ENCODE measurements around the gene RUNX1. TPM values are rescaled to one million over a fixed set of nuclear protein-coding genes. Genes with fewer than 3 reads are reported as not detected.

The RUNX1 gene
- total RNA-seq, 1 donor from 2014 or later = 23.9 TPM

- Mint-ChIP-seq H3K4me3 (ENCODE audit: unreplicated experiment) (no peak overlapping the region), H3K27me3 (ENCODE audit: unreplicated experiment) (no peaks in the 10 kb centered on the region), H3K36me3 (ENCODE audit: unreplicated experiment) (no peaks in the 10 kb centered on the region), H3K4me1 (ENCODE audit: unreplicated experiment) (peaks cover 20% of the 10 kb centered on the region), H3K27ac (ENCODE audit: unreplicated experiment) (no peak overlapping the region), H3K9me3 (ENCODE audit: unreplicated experiment) (no peaks in the 10 kb centered on the region)
- TF ChIP-seq, protein P1, sequence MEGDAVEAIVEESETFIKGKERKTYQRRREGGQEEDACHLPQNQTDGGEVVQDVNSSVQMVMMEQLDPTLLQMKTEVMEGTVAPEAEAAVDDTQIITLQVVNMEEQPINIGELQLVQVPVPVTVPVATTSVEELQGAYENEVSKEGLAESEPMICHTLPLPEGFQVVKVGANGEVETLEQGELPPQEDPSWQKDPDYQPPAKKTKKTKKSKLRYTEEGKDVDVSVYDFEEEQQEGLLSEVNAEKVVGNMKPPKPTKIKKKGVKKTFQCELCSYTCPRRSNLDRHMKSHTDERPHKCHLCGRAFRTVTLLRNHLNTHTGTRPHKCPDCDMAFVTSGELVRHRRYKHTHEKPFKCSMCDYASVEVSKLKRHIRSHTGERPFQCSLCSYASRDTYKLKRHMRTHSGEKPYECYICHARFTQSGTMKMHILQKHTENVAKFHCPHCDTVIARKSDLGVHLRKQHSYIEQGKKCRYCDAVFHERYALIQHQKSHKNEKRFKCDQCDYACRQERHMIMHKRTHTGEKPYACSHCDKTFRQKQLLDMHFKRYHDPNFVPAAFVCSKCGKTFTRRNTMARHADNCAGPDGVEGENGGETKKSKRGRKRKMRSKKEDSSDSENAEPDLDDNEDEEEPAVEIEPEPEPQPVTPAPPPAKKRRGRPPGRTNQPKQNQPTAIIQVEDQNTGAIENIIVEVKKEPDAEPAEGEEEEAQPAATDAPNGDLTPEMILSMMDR (IDR thresholded peaks at IDR 0.05) = no peak
- no peak for DNase-seq (ENCODE audit: extremely low spot score, unreplicated experiment)
These were observed 61.0 kb downstream of the RUNX1 start for GRCh38 chr21:34988139-34988538.

- no peaks in the 10 kb centered on the region for H3K36me3 Mint-ChIP-seq (ENCODE audit: unreplicated experiment)
- TF ChIP-seq, protein P1 (IDR thresholded peaks at IDR 0.05) = no peak
- no peaks in the 10 kb centered on the region for H3K27me3 Mint-ChIP-seq (ENCODE audit: unreplicated experiment)
- H3K27ac Mint-ChIP-seq (ENCODE audit: unreplicated experiment) = no peak overlapping the region
- no peak overlapping the region for H3K4me3 Mint-ChIP-seq (ENCODE audit: unreplicated experiment)
- no peak for DNase-seq (ENCODE audit: extremely low spot score, unreplicated experiment)
- peaks cover 26% of the 10 kb centered on the region for H3K4me1 Mint-ChIP-seq (ENCODE audit: unreplicated experiment)
- H3K9me3 Mint-ChIP-seq (ENCODE audit: unreplicated experiment) = no peaks in the 10 kb centered on the region
These were observed 61.5 kb downstream of the RUNX1 start for GRCh38 chr21:34987501-34988072.

DNA sequence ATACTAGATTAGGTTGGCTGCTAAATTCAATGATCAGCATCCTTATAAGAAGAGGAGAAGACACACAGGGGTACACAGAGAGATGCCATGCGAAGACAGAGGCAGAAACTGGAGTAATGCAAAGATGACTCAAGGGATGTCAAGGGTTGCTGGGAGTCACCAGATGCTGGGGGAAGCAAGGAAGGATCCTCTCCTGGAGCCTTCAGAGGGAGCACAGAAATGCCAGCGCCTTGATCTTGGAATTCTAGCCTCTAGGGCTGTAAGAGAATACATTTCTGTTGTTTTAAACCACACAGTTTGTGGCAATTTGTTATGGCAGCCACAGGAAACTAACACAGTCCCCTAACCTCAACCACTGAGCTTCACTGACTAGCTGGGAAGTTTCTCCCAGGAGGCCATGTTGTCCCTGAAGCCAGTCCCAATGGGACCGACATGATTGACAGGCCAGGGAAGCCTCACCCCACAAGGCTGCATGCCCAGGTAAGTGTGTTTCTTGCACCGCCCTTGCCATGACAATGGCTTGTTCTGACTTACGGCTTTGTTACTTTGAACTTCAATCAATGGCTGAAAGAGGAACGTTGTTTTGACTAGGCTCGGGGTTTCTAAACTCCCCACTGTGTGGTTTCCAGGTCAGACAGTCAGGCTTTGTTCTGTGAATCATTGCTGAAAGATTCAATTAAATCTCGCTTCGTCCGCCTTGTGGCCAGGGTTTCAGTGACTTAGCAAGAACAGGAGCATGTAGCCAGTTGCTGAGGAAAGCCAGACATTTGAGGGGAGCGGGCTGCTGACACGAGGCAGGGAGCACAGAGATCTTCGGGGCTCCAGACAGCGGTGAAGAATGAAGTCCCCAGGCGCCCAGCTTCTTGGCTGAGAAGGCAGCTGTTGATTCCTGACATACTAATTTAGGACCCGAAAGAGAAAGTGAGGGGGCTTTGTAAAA, 62.3 kb downstream of the RUNX1 start:
- DNase-seq (ENCODE audit: extremely low spot score, unreplicated experiment) = no peak
- Mint-ChIP-seq H3K4me1 (ENCODE audit: unreplicated experiment) (peaks cover 27% of the 10 kb centered on the region), H3K27me3 (ENCODE audit: unreplicated experiment) (no peaks in the 10 kb centered on the region), H3K27ac (ENCODE audit: unreplicated experiment) (peak overlapping the region; percentile 31), H3K36me3 (ENCODE audit: unreplicated experiment) (no peaks in the 10 kb centered on the region), H3K4me3 (ENCODE audit: unreplicated experiment) (no peak overlapping the region), H3K9me3 (ENCODE audit: unreplicated experiment) (no peaks in the 10 kb centered on the region)
- TF ChIP-seq, protein P1 (IDR thresholded peaks at IDR 0.05) = no peak

DNA sequence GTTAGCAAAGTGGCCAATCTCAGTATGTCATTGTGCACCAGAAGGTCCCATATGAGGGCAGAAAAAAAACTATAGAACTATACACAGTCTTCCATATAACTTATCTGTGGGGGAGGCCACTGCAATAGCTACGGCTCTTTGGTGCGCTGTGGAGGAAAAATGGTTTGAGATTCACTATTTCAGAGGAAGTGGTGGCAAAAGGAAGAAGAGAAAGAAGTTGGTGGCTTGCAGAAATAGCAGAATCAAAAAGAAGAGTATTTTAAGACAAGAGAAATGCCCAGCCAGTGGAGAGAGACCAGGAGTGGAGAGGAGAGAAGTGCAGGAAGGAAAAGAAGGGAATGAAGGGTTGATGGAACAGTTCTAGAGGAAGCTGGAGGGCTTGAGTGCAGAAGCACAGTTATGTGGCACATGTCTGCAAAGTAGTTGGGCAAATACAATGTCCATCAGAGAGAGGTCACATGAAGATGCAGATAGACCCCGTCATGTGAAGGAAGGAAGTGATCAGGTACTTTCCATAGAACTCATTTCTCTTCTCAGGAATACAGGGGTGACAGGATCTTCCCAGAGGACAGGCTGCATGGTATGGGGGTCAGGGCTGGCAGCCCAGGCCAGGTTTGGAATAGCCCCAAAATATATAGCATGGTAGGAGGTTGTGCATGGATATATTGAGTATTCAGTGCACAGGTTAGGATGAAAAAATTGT, 64.6 kb downstream of the RUNX1 start:
- peaks cover 30% of the 10 kb centered on the region for H3K4me1 Mint-ChIP-seq (ENCODE audit: unreplicated experiment)
- no peak overlapping the region for H3K4me3 Mint-ChIP-seq (ENCODE audit: unreplicated experiment)
- H3K36me3 Mint-ChIP-seq (ENCODE audit: unreplicated experiment) = no peaks in the 10 kb centered on the region
- no peaks in the 10 kb centered on the region for H3K27me3 Mint-ChIP-seq (ENCODE audit: unreplicated experiment)
- DNase-seq (ENCODE audit: extremely low spot score, unreplicated experiment) = no peak
- H3K27ac Mint-ChIP-seq (ENCODE audit: unreplicated experiment) = no peak overlapping the region
- no peaks in the 10 kb centered on the region for H3K9me3 Mint-ChIP-seq (ENCODE audit: unreplicated experiment)
- TF ChIP-seq, protein P1 (IDR thresholded peaks at IDR 0.05) = no peak

- peaks cover 34% of the 10 kb centered on the region for H3K4me1 Mint-ChIP-seq (ENCODE audit: unreplicated experiment)
- H3K4me3 Mint-ChIP-seq (ENCODE audit: unreplicated experiment) = no peak overlapping the region
- H3K9me3 Mint-ChIP-seq (ENCODE audit: unreplicated experiment) = no peaks in the 10 kb centered on the region
- peak overlapping the region; percentile 86 for H3K27ac Mint-ChIP-seq (ENCODE audit: unreplicated experiment)
- no peaks in the 10 kb centered on the region for H3K27me3 Mint-ChIP-seq (ENCODE audit: unreplicated experiment)
- DNase-seq (ENCODE audit: extremely low spot score, unreplicated experiment) = no peak
- no peaks in the 10 kb centered on the region for H3K36me3 Mint-ChIP-seq (ENCODE audit: unreplicated experiment)
- TF ChIP-seq, protein P1 (IDR thresholded peaks at IDR 0.05) = no peak
These were observed 65.4 kb downstream of the RUNX1 start for GRCh38 chr21:34983680-34984086.

Data from osteocyte (in vitro differentiated cells).